ENCODE data around the gene SPTAN1. TPM values are rescaled to one million over a fixed set of nuclear protein-coding genes. Genes with fewer than 3 reads are reported as not detected.

Gene SPTAN1
- total RNA-seq, 3 donors from 2014 or later (not counting 1 experiment from before 2014, with no cell fraction given): 301 to 420 (median 400) TPM

- no peak overlapping the region for H3K27ac ChIP-seq (ENCODE audit: low read length)
- TF ChIP-seq CTCF (IDR thresholded peaks at IDR 0.05): no peak
- H3K4me1 ChIP-seq (ENCODE audit: control insufficient read depth, insufficient read depth, low read length): peaks cover 6% of the 10 kb centered on the region
- no peaks in the 10 kb centered on the region for H3K4me1 Mint-ChIP-seq
- WGBS (ENCODE audit: insufficient coverage): 95% methylated on average over 9 of the region's 10 CpGs
- H3K27me3 ChIP-seq (ENCODE audit: control insufficient read depth, insufficient read depth, low read length): no peaks in the 10 kb centered on the region
- H3K27me3 Mint-ChIP-seq (ENCODE audit: low read depth in 2 of 2): no peaks in the 10 kb centered on the region
- ATAC-seq (no peak), DNase-seq (no peak)
- H3K9me3 ChIP-seq (ENCODE audit: control insufficient read depth, insufficient read depth, low read length): no peaks in the 10 kb centered on the region
- H3K4me3 Mint-ChIP-seq: no peak overlapping the region
- no peak overlapping the region for H3K4me3 ChIP-seq (ENCODE audit: low read length)
- H3K36me3 Mint-ChIP-seq: no peaks in the 10 kb centered on the region
- no peaks in the 10 kb centered on the region for H3K9me3 Mint-ChIP-seq
- intact Hi-C loops (cut with micrococcal nuclease): no loop called here
- H3K36me3 ChIP-seq (ENCODE audit: control insufficient read depth, insufficient read depth, low read length): no peaks in the 10 kb centered on the region
- no peak overlapping the region for H3K27ac Mint-ChIP-seq
These were observed 125.4 kb downstream of the SPTAN1 start for GRCh38 chr9:128677794-128678193.

Other genes starting within 250 kb of the SPTAN1 start
- 10 to 100 TPM in 2 of 3 donors, 1 to 10 TPM in 1; 8.8 to 12.0 (median 11.3) TPM for gene TRUB2, start 230.1 kb upstream of the SPTAN1 start, total RNA-seq
- 10 to 100 TPM; 28.2 to 34.5 (median 30.4) TPM for gene COQ4, start 229.7 kb upstream of the SPTAN1 start, total RNA-seq
- gene SLC27A4, start 212.1 kb upstream of the SPTAN1 start, total RNA-seq: 10 to 100 TPM in 2 of 3 donors, 1 to 10 TPM in 1; 7.7 to 12.3 (median 11.2) TPM
- 10 to 100 TPM; 39.4 to 47.8 (median 46.7) TPM for gene URM1, start 181.2 kb upstream of the SPTAN1 start, total RNA-seq
- gene CERCAM, start 131.7 kb upstream of the SPTAN1 start, total RNA-seq: 10 to 100 TPM; 11.5 to 29.6 (median 24.2) TPM
- gene ODF2, start 96.6 kb upstream of the SPTAN1 start, total RNA-seq: 10 to 100 TPM; 36.4 to 44.4 (median 37.5) TPM
- gene GLE1, start 47.9 kb upstream of the SPTAN1 start, total RNA-seq: 10 to 100 TPM; 21.2 to 33.3 (median 23.3) TPM
- 1 to 10 TPM; 5.2 to 6.3 (median 5.5) TPM for gene DYNC2I2, start 104.3 kb downstream of the SPTAN1 start, total RNA-seq
- 100 to 1,000 TPM; 331 to 341 (median 334) TPM for gene SET, start 136.6 kb downstream of the SPTAN1 start, total RNA-seq
- 1 to 10 TPM; 3.6 to 4.5 (median 3.9) TPM for gene PKN3, start 149.9 kb downstream of the SPTAN1 start, total RNA-seq
- gene ZDHHC12, start 171.5 kb downstream of the SPTAN1 start, total RNA-seq: 10 to 100 TPM; 26.1 to 37.1 (median 28.6) TPM
- gene ZER1, start 219.3 kb downstream of the SPTAN1 start, total RNA-seq: 10 to 100 TPM; 35.0 to 37.4 (median 35.2) TPM
- gene TBC1D13, start 234.7 kb downstream of the SPTAN1 start, total RNA-seq: 10 to 100 TPM; 31.5 to 34.5 (median 33.7) TPM